NOMO-1 (cell line): ENCODE data around the gene SYT2.
"Not testable (repeated sequence)": the region's sequence is repeated elsewhere in the genome, so short reads cannot be mapped to it uniquely, and the experiment has no call there.

Experiments used
- DNase-seq, 2 experiments: peaks; one replicate each; lab custom pipeline; 2025; ENCODE audit not compliant: unreplicated experiment in 2 of 2; lab: John Stamatoyannopoulos, UW

SYT2 gene

GRCh38 chr1:202710070-202711045 lies at the start of gene SYT2:
SYT2 (minus strand) TSS chr1:202710454; CDS start chr1:202605772, 104,682 bp downstream.
- no peak for DNase-seq

- no peak for DNase-seq
These were observed 46.1 kb upstream of the SYT2 start for GRCh38 chr1:202756391-202756790.

GRCh38 chr1:202754293-202754692 lies 44.0 kb upstream of the SYT2 start:
- DNase-seq, result no peak

GRCh38 chr1:202752774-202753173 lies 42.5 kb upstream of the SYT2 start:
- peak in 1 of 2 experiments; percentile 37 for DNase-seq

- no peak for DNase-seq
These were observed 40.5 kb upstream of the SYT2 start for GRCh38 chr1:202750761-202751160.

GRCh38 chr1:202750024-202750423 lies 39.8 kb upstream of the SYT2 start:
- no peak for DNase-seq

- peak; percentile 25 to 37 for DNase-seq
These were observed 35.2 kb upstream of the SYT2 start for GRCh38 chr1:202745323-202745888.

GRCh38 chr1:202744770-202745169 lies 34.5 kb upstream of the SYT2 start:
- DNase-seq, result not testable (repeated sequence)

- DNase-seq, result no peak
These were observed 32.2 kb upstream of the SYT2 start for GRCh38 chr1:202742496-202742895.

GRCh38 chr1:202733251-202733650 lies 23.0 kb upstream of the SYT2 start:
- no peak for DNase-seq

- DNase-seq, result no peak
These were observed 18.7 kb upstream of the SYT2 start for GRCh38 chr1:202728951-202729350.

GRCh38 chr1:202725526-202725925 lies 15.3 kb upstream of the SYT2 start:
- no peak for DNase-seq

GRCh38 chr1:202723708-202724107 lies 13.5 kb upstream of the SYT2 start:
- DNase-seq, result no peak

- not testable (repeated sequence) for DNase-seq
These were observed 12.8 kb upstream of the SYT2 start for GRCh38 chr1:202723046-202723445.

GRCh38 chr1:202716654-202717053 lies 6.4 kb upstream of the SYT2 start:
- DNase-seq, result no peak

- DNase-seq, result not testable (repeated sequence)
These were observed 3.9 kb upstream of the SYT2 start for GRCh38 chr1:202714202-202714601.

GRCh38 chr1:202713110-202713509 lies 2.9 kb upstream of the SYT2 start:
- DNase-seq, result no peak

- no peak for DNase-seq
These were observed 1.8 kb upstream of the SYT2 start for GRCh38 chr1:202711949-202712635.

GRCh38 chr1:202709276-202710041 lies 795 bp downstream of the SYT2 start:
- no peak for DNase-seq

GRCh38 chr1:202708456-202709275 lies 1.6 kb downstream of the SYT2 start:
- no peak for DNase-seq
